ENCODE measurements around the gene GRID2IP. TPM values are rescaled to one million over a fixed set of nuclear protein-coding genes. Genes with fewer than 3 reads are reported as not detected.

Gene GRID2IP
- total and polyA plus RNA-seq, 2 of the 8 experiments (the other 6 are each of a cell fraction or from before 2014, with no cell fraction given): 0.80 to 1.3 TPM

- no peak overlapping the region for H3K14ac ChIP-seq (ENCODE audit: insufficient read length)
- no peak overlapping the region for H3K56ac ChIP-seq (replicated peaks; ENCODE audit: insufficient read length, low read depth, low read length)
- H3K79me2 ChIP-seq (ENCODE audit: control insufficient read depth in 1 of 2, insufficient read depth in 2 of 2, low read length in 2 of 2): no peaks in the 10 kb centered on the region
- H2BK20ac ChIP-seq (ENCODE audit: low read length): no peak overlapping the region
- no peaks in the 10 kb centered on the region for H3K36me3 ChIP-seq (ENCODE audit: control insufficient read depth in 2 of 4, insufficient read depth in 4 of 4, low read length in 3 of 4)
- no peak overlapping the region for H4K5ac ChIP-seq (ENCODE audit: insufficient read length, low read depth, low read length)
- H4K91ac ChIP-seq (replicated peaks; ENCODE audit: insufficient read length, low read length): no peak overlapping the region
- H2BK12ac ChIP-seq (ENCODE audit: low read depth, low read length): no peak overlapping the region
- no peaks in the 10 kb centered on the region for H3K4me1 ChIP-seq (replicated peaks in 1 of 4; ENCODE audit: control insufficient read depth in 3 of 4, insufficient read depth in 4 of 4, low read length in 3 of 4)
- no peak for TF ChIP-seq SP4 (IDR thresholded peaks at IDR 0.05; ENCODE audit: low read length)
- TF ChIP-seq SIRT6 (IDR thresholded peaks at IDR 0.05; ENCODE audit: low read length): no peak
- TF ChIP-seq SP1 (IDR thresholded peaks at IDR 0.05; ENCODE audit: low read depth, low read length): no peak
- TF ChIP-seq BRCA1 (IDR thresholded peaks at IDR 0.05; ENCODE audit: low read depth, low read length): no peak
- no peak for TF ChIP-seq RXRA (IDR thresholded peaks at IDR 0.05; ENCODE audit: insufficient read depth, low read depth, low read length)
- no peak for TF ChIP-seq POU5F1 (IDR thresholded peaks at IDR 0.05; ENCODE audit: low read depth, low read length)
- TF ChIP-seq JUN (IDR thresholded peaks at IDR 0.05; ENCODE audit: low read depth, low read length): no peak
- no peak for TF ChIP-seq TBP (IDR thresholded peaks at IDR 0.05; ENCODE audit: low read depth, low read length)
- no peak for TF ChIP-seq TAF7 (optimal IDR thresholded peaks at IDR 0.05; ENCODE audit: borderline replicate concordance, low read depth, low read length)
- TF ChIP-seq RFX5 (IDR thresholded peaks at IDR 0.05; ENCODE audit: borderline replicate concordance, low read depth, low read length): no peak
- no peak for TF ChIP-seq CEBPB (IDR thresholded peaks at IDR 0.05; ENCODE audit: low read depth, low read length)
- TF ChIP-seq POLR2A (IDR thresholded peaks at IDR 0.05; ENCODE audit: control extremely low read depth in 1 of 2, low read depth in 2 of 2, low read length in 2 of 2): no peak
- TF ChIP-seq CHD2 (IDR thresholded peaks at IDR 0.05; ENCODE audit: low read length): no peak
- H3K9ac ChIP-seq (replicated peaks in 1 of 4; ENCODE audit: extremely low read depth in 1 of 4, low read depth in 3 of 4, low read length in 3 of 4): no peak overlapping the region
- no peak overlapping the region for H3K4ac ChIP-seq (replicated peaks; ENCODE audit: insufficient read length, low read depth, low read length)
- no peak overlapping the region for H2BK5ac ChIP-seq (ENCODE audit: low read depth, low read length)
- H4K8ac ChIP-seq (ENCODE audit: extremely low read depth, insufficient read depth, low read length): no peak overlapping the region
- H3K27me3 ChIP-seq (replicated peaks in 1 of 4; ENCODE audit: control insufficient read depth in 3 of 4, extremely low read depth in 1 of 4, insufficient read depth in 3 of 4, low read length in 3 of 4): no peaks in the 10 kb centered on the region
- H4K20me1 ChIP-seq (replicated peaks in 1 of 2; ENCODE audit: control insufficient read depth in 1 of 2, insufficient read depth in 2 of 2, low read length in 2 of 2): no peaks in the 10 kb centered on the region
- H3K4me3 ChIP-seq (ENCODE audit: extremely low read depth in 1 of 4, insufficient read depth in 2 of 4, low read depth in 3 of 4, low read length in 4 of 4): no peak overlapping the region
- WGBS, 2 experiments (ENCODE audit: extremely low coverage in 1 of 2, insufficient coverage in 1 of 2, insufficient read length in 1 of 2, insufficient replicate concordance in 2 of 2, low coverage in 1 of 2, low lambda C conversion rate in 2 of 2, missing lambda C conversion rate in 1 of 2): 84% methylated on average over 8 of the region's 12 CpGs; no CpG with 5 or more reads in 1 of the 2 experiments
- H2AK5ac ChIP-seq (ENCODE audit: low read depth, low read length): no peak overlapping the region
- no peak overlapping the region for H2BK15ac ChIP-seq (ENCODE audit: low read length)
- FAIRE-seq (no peak), DNase-seq (ENCODE audit: low read depth in 1 of 2, low spot score in 2 of 2) (no peak)
- H3K23ac ChIP-seq (ENCODE audit: insufficient read length): no peak overlapping the region
- no peaks in the 10 kb centered on the region for H3K23me2 ChIP-seq (ENCODE audit: low read depth, low read length)
- H3K27ac ChIP-seq (ENCODE audit: low read depth, low read length): no peak overlapping the region
- H2BK120ac ChIP-seq (replicated peaks; ENCODE audit: low read depth, low read length): no peak overlapping the region
- no peaks in the 10 kb centered on the region for H3K79me1 ChIP-seq (ENCODE audit: low read depth, low read length)
- H3K18ac ChIP-seq (ENCODE audit: extremely low read depth, low read length): no peak overlapping the region
- H3K4me2 ChIP-seq (ENCODE audit: insufficient read depth in 1 of 2, low read depth in 2 of 2, low read length in 2 of 2): no peak overlapping the region
- H3K9me3 ChIP-seq (ENCODE audit: insufficient read depth in 2 of 2, low read depth in 1 of 2, low read length in 1 of 2): no peaks in the 10 kb centered on the region
- POLR2A ChIA-PET (ENCODE audit: partially characterized antibody): no interaction called here
- CTCF ChIA-PET (ENCODE audit: partially characterized antibody): interaction anchor here (0.6 to 5.6 kb wide), 4 partner anchors 59 to 1699 kb away, joined by 3 to 63 read pairs (median 6); no protein-coding TSS in a partner anchor
- no peak overlapping the region for H2AFZ ChIP-seq (ENCODE audit: low read length)
These were observed 37.7 kb downstream of the GRID2IP start for GRCh38 chr7:6513541-6513940.
